ENCODE results near the gene GEMIN4. TPM values are rescaled to one million over a fixed set of nuclear protein-coding genes. Genes with fewer than 3 reads are reported as not detected.

The GEMIN4 gene
- total RNA-seq, 4 donors from 2014 or later, result 15.4 to 21.2 (median 19.0) TPM

- Histone ChIP-seq H3K36me3 (peaks cover 5 to 52% (median 36%) of the 10 kb centered on the region in 4 donors), H3K9me3 (no peaks in the 10 kb centered on the region), H3K27ac (replicated peaks in 1 of 4) (no peak overlapping the region), H3K4me1 (peaks cover 0 to 4% (median 0%) of the 10 kb centered on the region in 4 donors), H3K27me3 (no peaks in the 10 kb centered on the region), H3K4me3 (no peak overlapping the region)
- no peak for DNase-seq (ENCODE audit: extremely low spot score)
- no peak for TF ChIP-seq CTCF (IDR thresholded peaks at IDR 0.05)
- no peak for TF ChIP-seq POLR2A (IDR thresholded peaks at IDR 0.05; ENCODE audit: low read depth)
- TF ChIP-seq EP300 (IDR thresholded peaks at IDR 0.05), result no peak
- no peak for TF ChIP-seq POLR2AphosphoS5 (IDR thresholded peaks at IDR 0.05)
- intact Hi-C loops (cut with DNase I), result no loop called here
- WGBS, result 88% methylated on average over 1 of the region's 1 CpG
These were observed 47.1 kb downstream of the GEMIN4 start for GRCh38 chr17:705011-705410.

GRCh38 chr17:704111-704864 is 47.8 kb downstream of the GEMIN4 start:
- H3K4me3 ChIP-seq, result no peak overlapping the region
- 88% methylated on average over 4 of the region's 4 CpGs for WGBS
- peaks cover 0 to 45% (median 29%) of the 10 kb centered on the region in 4 donors for H3K36me3 ChIP-seq
- no peaks in the 10 kb centered on the region for H3K9me3 ChIP-seq
- peaks cover 0 to 5% (median 2%) of the 10 kb centered on the region in 4 donors for H3K4me1 ChIP-seq
- H3K27ac ChIP-seq (replicated peaks in 1 of 4), result no peak overlapping the region
- H3K27me3 ChIP-seq, result no peaks in the 10 kb centered on the region
- TF ChIP-seq POLR2A (IDR thresholded peaks at IDR 0.05; ENCODE audit: low read depth) (no peak), CTCF (IDR thresholded peaks at IDR 0.05) (no peak), POLR2AphosphoS5 (IDR thresholded peaks at IDR 0.05) (no peak), EP300 (IDR thresholded peaks at IDR 0.05) (no peak)
- intact Hi-C loops (cut with DNase I), result no loop called here
- DNase-seq (ENCODE audit: extremely low spot score), result no peak

GRCh38 chr17:703081-703875 is 48.8 kb downstream of the GEMIN4 start:
- H3K4me1 ChIP-seq, result peaks cover 0 to 8% (median 3%) of the 10 kb centered on the region in 4 donors
- 76% methylated on average over 12 of the region's 12 CpGs for WGBS
- intact Hi-C loops (cut with DNase I), result no loop called here
- H3K27me3 ChIP-seq, result no peaks in the 10 kb centered on the region
- peaks cover 0 to 38% (median 22%) of the 10 kb centered on the region in 4 donors for H3K36me3 ChIP-seq
- H3K4me3 ChIP-seq, result no peak overlapping the region
- no peaks in the 10 kb centered on the region for H3K9me3 ChIP-seq
- H3K27ac ChIP-seq (replicated peaks in 1 of 4), result no peak overlapping the region
- TF ChIP-seq CTCF (IDR thresholded peaks at IDR 0.05) (no peak), EP300 (IDR thresholded peaks at IDR 0.05) (no peak)
- DNase-seq (ENCODE audit: extremely low spot score), result no peak

- TF ChIP-seq CTCF (IDR thresholded peaks at IDR 0.05) (peak; percentile 67 to 71 (median 70)), POLR2AphosphoS5 (IDR thresholded peaks at IDR 0.05) (no peak)
- intact Hi-C loops (cut with DNase I), result no loop called here
- Histone ChIP-seq H3K4me1 (peaks cover 0 to 8% (median 3%) of the 10 kb centered on the region in 4 donors), H3K27me3 (no peaks in the 10 kb centered on the region), H3K9me3 (no peaks in the 10 kb centered on the region), H3K27ac (replicated peaks in 1 of 4) (no peak overlapping the region), H3K4me3 (no peak overlapping the region), H3K36me3 (peaks cover 7 to 48% (median 38%) of the 10 kb centered on the region in 4 donors)
- no peak for DNase-seq (ENCODE audit: extremely low spot score)
- 33% methylated on average over 1 of the region's 1 CpG for WGBS
These were observed 51.5 kb downstream of the GEMIN4 start for GRCh38 chr17:700504-701094.

Data from esophagus muscularis mucosa (tissue), 4 donors.